A204.1 (cell line): ENCODE data around the gene KCNJ18.
"Not testable (repeated sequence)": the region's sequence is repeated elsewhere in the genome, so short reads cannot be mapped to it uniquely, and the experiment has no call there.

Experiments
- FAIRE-seq: peaks from 2 replicates; lab custom pipeline; 2012; peaks lifted over from hg19 to GRCh38; lab: Jason Lieb, UNC

Gene KCNJ18

DNA sequence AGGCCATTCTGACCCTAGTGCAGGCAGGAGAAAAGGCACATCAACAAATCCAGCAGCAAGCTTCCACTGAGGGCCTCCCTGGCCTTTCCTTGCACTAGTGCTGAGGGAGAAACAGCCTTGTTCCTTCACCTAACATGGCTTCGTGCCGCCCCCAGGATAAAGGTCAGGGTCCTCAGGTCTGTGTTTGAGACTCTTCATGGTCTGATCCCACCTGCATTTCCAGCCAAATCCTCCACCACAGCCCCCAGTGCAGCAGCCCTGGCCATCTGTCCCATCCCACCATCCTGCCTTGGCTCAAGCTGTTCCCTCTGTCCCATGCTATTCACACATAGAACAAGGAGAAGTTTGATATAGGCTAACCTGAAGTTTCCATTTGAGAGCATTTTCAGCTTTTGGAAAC lies 20.9 kb upstream of the KCNJ18 start:
- not testable (repeated sequence) for FAIRE-seq

- FAIRE-seq, result not testable (repeated sequence)
Measured at GRCh38 chr17:21671871-21672270, 20.5 kb upstream of the KCNJ18 start.

- not testable (repeated sequence) for FAIRE-seq
Measured at GRCh38 chr17:21673451-21674241, 18.7 kb upstream of the KCNJ18 start.

- FAIRE-seq, result no peak
Measured at GRCh38 chr17:21674242-21674731, 18.0 kb upstream of the KCNJ18 start.

- not testable (repeated sequence) for FAIRE-seq
Measured at GRCh38 chr17:21674891-21675738, 17.2 kb upstream of the KCNJ18 start.

- not testable (repeated sequence) for FAIRE-seq
Measured at GRCh38 chr17:21675739-21676130, 16.6 kb upstream of the KCNJ18 start.

DNA sequence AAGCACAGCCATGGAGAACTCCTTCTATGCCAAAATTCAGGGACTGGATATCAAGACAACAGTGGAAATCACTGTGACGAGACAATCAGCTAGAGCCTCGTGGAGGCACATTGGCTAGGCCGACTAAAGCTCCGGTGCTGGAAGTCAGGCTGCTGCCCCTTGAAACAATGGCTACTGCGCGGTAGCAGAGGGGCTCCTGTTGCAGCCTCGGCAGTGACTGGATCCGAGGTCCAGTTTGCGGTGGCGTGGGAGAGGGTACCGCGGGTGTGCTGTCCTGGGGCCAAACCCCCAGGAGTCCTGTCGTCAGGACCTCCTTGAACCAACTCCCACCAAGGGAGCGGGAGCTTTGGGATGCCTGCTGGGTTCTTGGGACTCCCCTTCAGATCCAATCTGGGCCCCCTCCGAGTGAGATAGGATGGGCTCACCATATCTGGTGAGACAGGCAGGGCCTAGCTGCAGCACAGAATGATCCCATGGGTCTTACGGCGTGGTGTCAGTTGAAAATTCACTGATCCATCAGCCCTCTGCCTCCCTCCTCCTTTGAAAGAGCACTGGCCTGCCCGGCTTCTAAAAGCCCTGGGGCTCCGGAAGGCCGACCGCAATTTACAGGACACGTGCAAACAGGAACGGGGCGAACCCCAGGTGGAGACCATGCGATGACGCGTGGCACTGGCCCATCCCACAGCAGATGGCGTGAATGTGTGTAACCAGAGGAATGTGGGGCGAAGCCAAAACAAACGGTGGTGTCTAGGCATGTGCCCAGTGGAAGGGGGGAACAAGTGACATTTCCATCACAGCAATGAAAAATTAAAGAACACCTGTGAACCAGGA lies 15.8 kb upstream of the KCNJ18 start:
- FAIRE-seq, result no peak

DNA sequence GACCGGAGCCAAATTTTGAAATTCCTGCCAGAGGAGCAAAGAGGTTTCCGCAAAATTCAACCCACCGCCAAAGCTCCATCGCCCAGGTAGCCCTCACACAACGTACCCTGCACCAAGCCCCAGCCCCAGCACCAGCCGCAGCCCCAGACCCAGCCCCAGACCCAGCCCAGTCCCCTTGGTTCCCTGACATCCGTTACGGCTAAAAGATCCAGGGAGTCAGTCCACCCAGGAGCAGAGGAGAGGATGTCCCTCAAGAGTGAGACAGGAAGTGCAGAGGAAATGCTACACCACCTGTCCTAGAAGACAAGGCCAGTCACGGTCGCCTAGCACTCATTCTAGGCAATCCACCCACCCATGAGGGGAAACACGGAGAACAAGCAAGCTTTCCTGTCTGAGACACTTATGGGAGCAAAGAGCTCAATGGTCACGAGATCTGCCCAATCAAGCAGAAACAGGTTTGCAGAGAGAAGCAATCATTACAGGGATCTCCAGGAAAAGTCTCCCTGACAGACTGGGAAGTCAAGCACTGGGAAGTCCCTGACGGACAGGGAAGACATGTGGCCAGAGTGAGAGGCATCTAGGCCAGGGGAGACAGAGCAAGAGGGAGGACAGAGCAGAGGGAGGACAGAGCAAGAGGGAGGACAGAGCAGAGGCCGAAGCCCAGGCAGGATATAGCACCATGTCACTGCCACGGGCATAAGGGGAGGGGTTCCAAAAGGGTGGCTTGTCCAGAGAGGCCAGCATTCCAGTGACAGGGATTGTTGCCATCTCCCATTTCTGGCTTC lies 15.0 kb upstream of the KCNJ18 start:
- FAIRE-seq, result no peak

GRCh38 chr17:21677911-21678310 lies 14.4 kb upstream of the KCNJ18 start:
- FAIRE-seq, result no peak

DNA sequence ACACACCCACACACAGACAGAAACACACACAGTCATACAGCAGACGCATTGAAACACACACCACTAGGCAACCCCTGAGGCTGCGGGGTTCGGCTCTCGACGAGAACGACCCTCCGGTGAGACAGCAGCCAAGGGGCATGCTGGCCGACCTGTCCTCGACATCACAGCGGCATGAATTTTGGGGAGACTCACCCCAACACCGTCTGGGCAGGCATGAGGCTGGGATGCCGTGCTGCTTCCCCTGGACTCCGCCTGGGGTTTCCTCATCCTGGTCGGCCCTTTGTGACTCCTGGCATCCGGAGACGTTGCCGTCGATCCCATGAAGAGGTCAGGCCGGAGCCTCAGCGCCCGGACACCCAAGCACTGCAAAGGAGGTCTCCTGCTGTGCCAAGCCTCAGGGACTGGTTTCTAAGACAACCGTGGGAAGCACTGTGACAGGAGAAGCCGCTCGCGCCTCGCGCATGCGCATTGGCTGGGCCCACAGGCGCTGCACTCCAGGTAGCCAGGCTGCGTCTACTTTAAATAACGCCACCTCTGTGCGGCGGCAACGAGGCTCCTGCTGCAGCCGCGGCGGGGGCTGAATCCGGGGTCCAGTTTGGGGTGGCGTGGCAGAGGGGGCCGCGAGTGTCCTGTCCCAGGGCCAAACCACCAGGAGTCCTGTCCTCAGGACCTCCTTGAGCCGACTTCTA lies 13.8 kb upstream of the KCNJ18 start:
- no peak for FAIRE-seq

- no peak for FAIRE-seq
Measured at GRCh38 chr17:21679256-21680146, 12.8 kb upstream of the KCNJ18 start.

DNA sequence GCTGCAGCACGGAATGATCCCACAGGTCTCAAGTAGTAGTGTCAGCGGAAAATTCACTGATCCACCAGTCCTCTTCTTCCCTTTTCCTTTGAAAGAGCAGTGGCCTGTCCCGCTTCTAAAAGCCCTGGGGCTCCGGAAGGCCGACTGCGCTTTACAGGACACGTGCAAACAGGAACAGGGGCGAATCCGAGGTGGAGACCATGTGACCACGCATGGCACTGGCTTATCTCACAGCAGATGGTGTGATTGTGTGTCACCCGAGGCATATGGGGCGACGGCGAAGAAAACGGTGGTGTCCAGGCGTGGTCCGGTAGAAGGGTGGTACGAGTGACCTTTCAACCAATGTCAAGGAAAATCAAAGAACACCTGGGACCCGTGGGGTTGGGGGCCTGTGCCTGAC lies 12.0 kb upstream of the KCNJ18 start:
- FAIRE-seq, result no peak

DNA sequence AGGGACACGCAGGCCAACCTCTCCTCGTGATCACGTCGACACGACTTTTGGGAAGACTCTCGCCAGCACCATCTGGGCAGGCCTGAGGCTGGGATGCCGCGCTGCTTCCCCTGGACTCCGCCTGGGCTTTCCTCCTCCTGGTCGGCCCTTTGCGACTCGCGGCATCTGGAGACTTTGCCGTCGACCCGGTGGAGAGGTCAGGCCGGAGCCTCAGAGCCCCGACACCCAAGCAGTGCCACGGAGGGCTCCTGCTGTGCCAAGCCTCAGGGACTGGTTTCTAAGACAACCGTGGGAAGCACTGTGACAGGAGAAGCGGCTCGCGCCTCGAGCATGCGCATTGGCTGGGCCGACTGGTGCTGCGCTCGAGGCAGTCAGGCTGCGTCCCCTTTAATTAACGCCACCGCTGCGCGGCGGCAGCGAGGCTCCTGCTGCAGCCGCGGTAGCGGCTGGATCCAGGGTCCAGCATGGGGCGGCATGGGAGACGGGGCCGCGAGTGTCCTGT lies 11.4 kb upstream of the KCNJ18 start:
- not testable (repeated sequence) for FAIRE-seq

DNA sequence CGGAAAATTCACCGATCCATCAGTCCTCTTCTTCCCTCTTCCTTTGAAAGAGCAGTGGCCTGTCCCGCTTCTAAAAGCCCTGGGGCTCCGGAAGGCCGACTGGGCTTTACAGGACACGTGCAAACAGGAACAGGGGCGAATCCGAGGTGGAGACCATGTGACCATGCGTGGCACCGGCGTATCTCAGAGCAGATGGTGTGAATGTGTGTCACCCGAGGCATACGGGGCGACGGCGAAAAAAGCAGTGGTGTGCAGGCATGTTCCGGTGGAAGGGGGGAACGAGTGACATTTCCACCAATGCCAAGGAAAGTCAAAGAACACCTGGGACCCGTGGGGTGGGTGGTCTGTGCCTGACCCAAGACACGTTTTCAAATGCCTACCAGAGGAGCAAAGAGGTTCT lies 10.7 kb upstream of the KCNJ18 start:
- FAIRE-seq, result not testable (repeated sequence)

- not testable (repeated sequence) for FAIRE-seq
Measured at GRCh38 chr17:21682130-21682529, 10.2 kb upstream of the KCNJ18 start.

DNA sequence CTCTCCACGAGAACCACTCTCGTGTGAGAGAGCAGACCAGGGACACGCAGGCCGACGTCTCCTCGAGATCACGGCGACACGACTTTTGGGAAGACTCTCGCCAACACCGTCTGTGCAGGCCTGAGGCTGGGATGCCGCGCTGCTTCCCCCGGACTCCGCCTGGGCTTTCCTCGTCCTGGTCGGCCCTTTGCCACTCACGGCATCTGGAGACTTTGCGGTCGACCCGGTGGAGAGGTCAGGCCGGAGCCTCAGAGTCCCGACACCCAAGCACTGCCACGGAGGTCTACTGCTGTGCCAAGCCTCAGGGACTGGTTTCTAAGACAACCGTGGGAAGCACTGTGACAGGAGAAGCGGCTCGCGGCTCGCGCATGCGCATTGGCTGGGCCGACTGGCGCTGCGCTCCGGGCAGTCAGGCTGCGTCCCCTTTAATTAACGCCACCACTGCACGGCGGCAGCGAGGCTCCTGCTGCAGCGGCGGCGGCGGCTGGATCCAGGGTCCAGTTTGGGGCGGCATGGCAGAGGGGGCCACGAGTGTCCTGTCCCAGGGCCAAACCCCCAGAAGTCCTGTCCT lies 9.1 kb upstream of the KCNJ18 start:
- FAIRE-seq, result not testable (repeated sequence)

DNA sequence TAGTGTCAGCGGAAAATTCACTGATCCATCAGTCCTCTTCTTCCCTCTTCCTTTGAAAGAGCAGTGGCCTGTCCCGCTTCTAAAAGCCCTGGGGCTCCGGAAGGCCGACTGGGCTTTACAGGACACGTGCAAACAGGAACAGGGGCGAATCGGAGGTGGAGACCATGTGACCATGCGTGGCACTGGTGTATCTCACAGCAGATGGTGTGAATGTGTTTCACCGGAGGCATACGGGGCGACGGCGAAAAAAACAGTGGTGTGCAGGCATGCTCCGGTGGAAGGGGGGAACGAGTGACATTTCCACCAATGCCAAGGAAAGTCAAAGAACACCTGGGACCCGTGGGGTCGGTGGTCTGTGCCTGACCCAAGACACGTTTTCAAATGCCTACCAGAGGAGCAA lies 8.4 kb upstream of the KCNJ18 start:
- not testable (repeated sequence) for FAIRE-seq

- FAIRE-seq, result not testable (repeated sequence)
Measured at GRCh38 chr17:21684384-21684783, 7.9 kb upstream of the KCNJ18 start.
